ENCODE data around the gene PLXNA2. TPM values are rescaled to one million over a fixed set of nuclear protein-coding genes. Genes with fewer than 3 reads are reported as not detected.

PLXNA2 gene
- total RNA-seq, 1 experiment from 2014 or later, result 8.7 TPM

DNA sequence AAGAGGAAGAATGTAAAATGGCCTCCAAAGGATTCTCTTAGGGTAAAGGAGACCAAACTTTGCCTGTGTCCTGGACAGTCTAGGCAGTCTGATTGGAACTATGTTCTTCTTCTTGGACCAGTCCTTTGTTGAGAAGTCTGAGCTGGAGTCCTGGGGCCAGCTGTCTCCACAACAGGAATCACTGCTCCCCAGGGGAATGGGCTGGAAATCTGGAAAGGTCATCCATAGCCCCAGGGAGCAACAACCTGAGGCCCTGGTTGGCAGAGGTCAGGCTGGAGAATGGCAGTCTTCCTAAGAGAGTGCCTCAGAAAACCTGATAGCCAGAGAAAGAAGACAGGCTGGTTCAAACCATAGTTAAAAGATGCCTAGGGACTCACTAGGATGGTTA is 68.7 kb downstream of the PLXNA2 start:
- Histone ChIP-seq H3K4me1 (replicated peaks) (peaks cover 24% of the 10 kb centered on the region), H3K4me3 (no peak overlapping the region), H3K9me3 (replicated peaks) (no peaks in the 10 kb centered on the region), H3K36me3 (peaks cover 13% of the 10 kb centered on the region), H3K27me3 (replicated peaks) (no peaks in the 10 kb centered on the region), H3K27ac (no peak overlapping the region)
- no peak for DNase-seq (ENCODE audit: low read depth in 1 of 2, low spot score in 2 of 2)

DNA sequence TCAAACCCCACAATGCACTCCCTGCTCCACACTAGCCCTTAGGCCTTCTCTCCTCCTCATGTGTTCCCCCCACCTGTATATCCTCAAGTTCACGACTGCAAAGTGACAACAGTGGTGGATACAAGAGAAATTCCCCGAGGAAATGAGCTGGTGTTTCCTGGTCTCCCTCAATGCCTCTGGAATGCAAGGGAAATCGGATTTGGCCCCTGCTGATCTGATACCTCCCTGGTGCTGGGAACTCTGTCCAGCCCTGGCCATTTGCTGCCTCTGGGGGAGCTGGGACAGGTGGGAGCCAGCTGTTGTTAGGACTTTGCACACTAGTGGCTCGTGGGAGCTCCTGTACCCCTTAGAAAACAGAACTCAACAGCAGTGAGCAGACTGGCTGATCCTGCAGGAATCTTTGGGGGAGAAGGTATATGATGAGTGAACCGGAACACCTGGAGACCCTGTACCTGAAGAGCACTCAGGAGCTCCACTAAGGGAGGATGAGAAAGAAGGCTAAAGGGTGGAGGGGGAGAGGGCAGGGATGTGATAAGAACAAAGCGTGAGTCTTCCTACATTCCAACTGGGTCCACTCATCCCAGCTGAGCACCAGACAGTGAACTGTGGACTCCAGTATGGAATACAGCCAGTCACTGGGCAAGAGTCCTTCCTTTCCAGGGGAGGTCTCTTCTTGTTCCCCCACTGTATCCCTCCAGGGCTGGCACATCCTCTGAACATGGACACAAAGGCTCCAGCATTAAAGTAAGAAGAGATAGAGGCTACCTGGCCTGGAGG is 69.3 kb downstream of the PLXNA2 start:
- no peaks in the 10 kb centered on the region for H3K9me3 ChIP-seq (replicated peaks)
- no peak for DNase-seq (ENCODE audit: low read depth in 1 of 2, low spot score in 2 of 2)
- H3K4me3 ChIP-seq, result no peak overlapping the region
- H3K36me3 ChIP-seq, result peaks cover 13% of the 10 kb centered on the region
- H3K27me3 ChIP-seq (replicated peaks), result no peaks in the 10 kb centered on the region
- H3K27ac ChIP-seq, result no peak overlapping the region
- peaks cover 30% of the 10 kb centered on the region for H3K4me1 ChIP-seq (replicated peaks)

- no peaks in the 10 kb centered on the region for H3K27me3 ChIP-seq (replicated peaks)
- no peak for DNase-seq (ENCODE audit: low read depth in 1 of 2, low spot score in 2 of 2)
- H3K4me3 ChIP-seq, result no peak overlapping the region
- no peak overlapping the region for H3K27ac ChIP-seq
- H3K9me3 ChIP-seq (replicated peaks), result no peaks in the 10 kb centered on the region
- H3K36me3 ChIP-seq, result peaks cover 13% of the 10 kb centered on the region
- peaks cover 30% of the 10 kb centered on the region for H3K4me1 ChIP-seq (replicated peaks)
These were observed 70.0 kb downstream of the PLXNA2 start for GRCh38 chr1:208174200-208174599.

DNA sequence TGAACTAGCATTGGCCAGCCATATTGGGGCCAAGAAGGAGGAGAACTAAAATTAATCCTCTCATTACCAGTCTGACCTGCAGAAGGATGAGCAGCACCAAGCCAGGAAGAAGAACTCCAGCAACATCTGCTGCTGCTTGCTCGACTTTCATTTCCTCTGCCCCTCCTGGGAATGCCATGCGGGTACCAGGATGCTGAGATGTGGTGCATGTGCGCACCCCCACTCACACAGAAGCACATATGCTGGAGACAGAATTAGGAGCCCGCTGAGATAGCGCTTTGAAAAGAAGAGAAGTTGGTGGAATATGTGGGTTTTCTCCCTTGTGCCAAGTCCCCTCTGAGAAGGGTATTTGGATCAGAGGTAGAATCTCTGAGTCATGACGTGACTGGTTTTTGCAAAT is 70.4 kb downstream of the PLXNA2 start:
- Histone ChIP-seq H3K36me3 (peaks cover 13% of the 10 kb centered on the region), H3K27ac (no peak overlapping the region), H3K4me3 (no peak overlapping the region), H3K27me3 (replicated peaks) (no peaks in the 10 kb centered on the region), H3K9me3 (replicated peaks) (no peaks in the 10 kb centered on the region), H3K4me1 (replicated peaks) (peaks cover 30% of the 10 kb centered on the region)
- no peak for DNase-seq (ENCODE audit: low read depth in 1 of 2, low spot score in 2 of 2)

- DNase-seq (ENCODE audit: low read depth in 1 of 2, low spot score in 2 of 2), result no peak
- Histone ChIP-seq H3K27ac (no peak overlapping the region), H3K4me3 (no peak overlapping the region), H3K9me3 (replicated peaks) (no peaks in the 10 kb centered on the region), H3K36me3 (peaks cover 13% of the 10 kb centered on the region), H3K4me1 (replicated peaks) (peaks cover 20% of the 10 kb centered on the region), H3K27me3 (replicated peaks) (no peaks in the 10 kb centered on the region)
These were observed 71.6 kb downstream of the PLXNA2 start for GRCh38 chr1:208172423-208173145.

DNA sequence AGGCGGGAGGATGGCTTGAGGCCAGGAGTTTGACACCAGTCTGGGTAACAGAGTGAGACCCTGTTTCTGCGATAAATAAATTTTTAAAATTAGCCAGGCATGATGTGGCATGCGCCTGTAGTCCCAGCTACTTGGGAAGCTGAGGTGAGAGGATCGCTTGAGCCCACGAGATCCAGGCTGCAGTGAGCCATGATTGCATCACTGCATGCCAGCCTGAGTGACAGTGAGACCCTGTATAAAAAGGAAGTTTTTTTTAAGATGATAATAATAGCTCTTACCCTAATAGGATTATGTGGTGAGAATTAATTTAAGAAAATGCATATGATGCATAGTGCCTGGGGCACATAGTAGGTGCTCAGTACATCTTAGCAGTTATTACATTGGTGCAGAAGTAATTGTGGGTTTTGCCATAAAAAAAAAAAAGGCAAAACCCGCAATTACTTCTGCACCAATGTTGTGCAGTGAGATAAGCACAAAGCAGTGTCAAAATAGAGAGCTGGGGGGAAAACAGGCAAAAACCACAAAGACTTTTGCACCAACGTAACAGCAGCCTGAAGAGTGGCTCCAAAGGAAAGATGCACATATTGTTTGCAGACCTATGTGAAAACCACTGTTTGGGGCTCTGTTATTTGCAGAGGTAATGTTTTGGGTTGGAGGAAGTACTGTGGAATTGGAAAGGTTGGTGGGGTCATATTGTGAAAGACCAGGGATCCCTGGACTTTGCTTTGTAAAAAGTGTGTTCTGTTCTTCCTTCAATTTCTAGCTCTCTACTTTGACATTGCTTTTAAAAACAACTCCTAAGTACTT is 72.4 kb downstream of the PLXNA2 start:
- Histone ChIP-seq H3K27ac (no peak overlapping the region), H3K27me3 (replicated peaks) (no peaks in the 10 kb centered on the region), H3K4me3 (no peak overlapping the region), H3K4me1 (replicated peaks) (peaks cover 21% of the 10 kb centered on the region), H3K9me3 (replicated peaks) (no peaks in the 10 kb centered on the region), H3K36me3 (peaks cover 13% of the 10 kb centered on the region)
- DNase-seq (ENCODE audit: low read depth in 1 of 2, low spot score in 2 of 2), result no peak

GRCh38 chr1:208170252-208170651 is 73.9 kb downstream of the PLXNA2 start:
- peaks cover 27% of the 10 kb centered on the region for H3K4me1 ChIP-seq (replicated peaks)
- H3K9me3 ChIP-seq (replicated peaks), result no peaks in the 10 kb centered on the region
- no peak overlapping the region for H3K27ac ChIP-seq
- H3K36me3 ChIP-seq, result peaks cover 12% of the 10 kb centered on the region
- DNase-seq (ENCODE audit: low read depth in 1 of 2, low spot score in 2 of 2), result peak; percentile 32 to 52
- H3K27me3 ChIP-seq (replicated peaks), result no peaks in the 10 kb centered on the region
- no peak overlapping the region for H3K4me3 ChIP-seq

DNA sequence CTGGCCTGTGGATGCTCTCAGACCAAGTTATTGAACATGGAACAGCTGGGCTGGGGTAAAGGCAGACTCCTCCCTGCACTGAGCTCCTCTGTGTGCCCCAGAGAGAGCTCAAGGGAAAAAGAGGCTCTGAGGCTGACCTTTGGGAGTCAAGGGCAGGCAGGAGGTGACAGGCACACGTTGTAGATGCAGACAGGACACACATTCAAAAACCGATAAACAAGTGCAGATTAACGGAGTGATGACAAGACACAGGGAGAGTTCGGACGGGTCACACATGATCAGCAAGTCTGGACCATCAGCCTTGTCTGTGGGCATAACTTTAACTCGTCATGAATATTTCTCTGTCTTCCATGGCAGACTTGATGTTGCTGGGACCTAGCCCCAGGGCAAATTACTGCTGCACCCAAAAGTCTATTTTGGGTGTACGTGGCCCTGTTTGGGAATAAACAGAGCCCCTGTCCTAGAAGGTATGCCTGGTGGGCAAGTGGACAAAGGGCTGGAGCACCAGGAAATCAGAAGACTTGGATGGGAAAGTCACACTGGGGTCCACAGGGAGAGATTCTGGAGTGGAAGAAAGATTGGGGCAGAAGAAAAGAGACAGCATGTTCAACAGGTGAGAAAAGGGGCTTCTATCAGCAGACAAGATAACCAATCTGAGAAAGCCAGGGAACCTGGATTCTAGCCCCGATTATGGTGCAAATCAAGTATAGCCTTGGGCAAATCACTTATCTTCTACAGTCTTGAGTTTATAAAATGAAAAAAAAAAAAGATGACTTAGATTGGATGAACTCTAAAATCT is 74.9 kb downstream of the PLXNA2 start:
- no peak for DNase-seq (ENCODE audit: low read depth in 1 of 2, low spot score in 2 of 2)
- Histone ChIP-seq H3K9me3 (replicated peaks) (no peaks in the 10 kb centered on the region), H3K36me3 (peaks cover 6% of the 10 kb centered on the region; the same call in 1 of the 2 replicates), H3K27me3 (replicated peaks) (no peaks in the 10 kb centered on the region), H3K27ac (no peak overlapping the region), H3K4me3 (no peak overlapping the region), H3K4me1 (replicated peaks) (peaks cover 19% of the 10 kb centered on the region)

DNA sequence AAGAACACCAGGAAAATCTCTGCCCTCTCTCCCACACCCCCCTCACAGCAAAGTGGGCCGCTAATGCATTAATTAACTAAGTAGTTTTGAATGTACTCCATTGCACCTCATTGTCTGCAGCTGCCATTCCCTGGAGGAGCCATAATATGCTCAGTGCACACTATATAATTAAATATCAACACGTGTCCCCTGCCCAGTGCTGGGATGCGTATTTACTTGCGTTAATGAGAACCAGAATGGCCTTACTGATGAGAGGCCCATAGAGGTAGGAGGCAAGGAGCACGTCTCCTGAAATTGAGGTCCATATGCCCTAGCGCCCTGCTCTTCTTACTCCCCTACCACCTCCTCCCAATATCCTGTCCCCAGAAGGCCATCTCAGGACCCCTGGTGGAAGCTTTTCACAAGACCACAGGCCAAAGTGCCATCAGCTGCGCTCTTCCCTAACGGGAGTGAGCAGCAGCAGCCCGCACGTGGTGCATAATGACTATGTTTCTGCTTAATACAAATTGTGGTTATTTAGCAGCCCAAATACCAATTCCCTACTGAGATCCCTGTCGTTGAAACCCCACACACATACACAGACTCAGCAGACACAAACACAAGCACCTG is 76.8 kb downstream of the PLXNA2 start:
- Histone ChIP-seq H3K9me3 (replicated peaks) (no peaks in the 10 kb centered on the region), H3K27me3 (replicated peaks) (no peaks in the 10 kb centered on the region), H3K4me1 (replicated peaks) (peaks cover 19% of the 10 kb centered on the region), H3K36me3 (peaks cover 6% of the 10 kb centered on the region), H3K27ac (no peak overlapping the region), H3K4me3 (no peak overlapping the region)
- DNase-seq (ENCODE audit: low read depth in 1 of 2, low spot score in 2 of 2), result no peak

DNA sequence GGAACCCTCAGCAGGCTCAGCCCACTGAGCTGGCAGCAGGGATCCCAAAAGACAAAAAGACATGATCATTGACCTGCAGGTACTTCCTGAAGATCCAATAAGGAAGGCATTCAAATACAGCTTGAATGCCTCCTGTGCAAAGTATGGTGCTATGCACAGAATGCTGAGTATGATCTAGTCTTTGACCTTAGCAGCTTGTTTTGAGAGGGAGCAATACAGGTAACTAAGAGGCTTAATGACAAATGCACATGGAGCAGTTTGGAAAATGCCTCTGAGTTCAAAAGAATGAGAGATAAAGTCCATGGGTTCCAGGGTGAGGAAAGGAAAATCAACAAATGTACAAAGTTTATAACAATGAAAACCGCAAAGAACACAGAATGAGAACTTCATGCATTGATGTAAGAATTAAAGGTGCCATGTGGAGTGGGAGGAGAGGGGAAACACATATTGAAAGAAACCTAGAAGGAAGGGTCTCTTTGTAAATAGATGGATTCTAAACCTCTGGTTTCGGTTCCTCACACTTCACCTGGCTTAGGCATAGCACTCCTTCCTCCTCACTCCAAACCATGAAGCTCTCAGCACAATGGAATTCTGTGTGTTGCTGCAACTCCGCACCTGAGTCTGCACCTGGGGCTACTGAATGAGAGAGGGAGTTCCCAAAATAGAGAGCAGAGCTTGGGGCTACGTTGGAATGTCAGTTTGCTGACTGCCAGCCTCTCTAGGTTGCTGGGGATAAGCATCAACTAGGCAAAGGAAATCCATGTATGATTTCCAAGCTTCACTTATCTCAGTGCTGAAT is 77.6 kb downstream of the PLXNA2 start:
- Histone ChIP-seq H3K4me3 (no peak overlapping the region), H3K4me1 (replicated peaks) (peaks cover 19% of the 10 kb centered on the region), H3K36me3 (peaks cover 6% of the 10 kb centered on the region), H3K27me3 (replicated peaks) (no peaks in the 10 kb centered on the region), H3K27ac (no peak overlapping the region), H3K9me3 (replicated peaks) (no peaks in the 10 kb centered on the region)
- no peak for DNase-seq (ENCODE audit: low read depth in 1 of 2, low spot score in 2 of 2)

- Histone ChIP-seq H3K27me3 (replicated peaks) (no peaks in the 10 kb centered on the region), H3K27ac (no peak overlapping the region), H3K4me3 (no peak overlapping the region), H3K4me1 (replicated peaks) (peaks cover 19% of the 10 kb centered on the region), H3K9me3 (replicated peaks) (no peaks in the 10 kb centered on the region), H3K36me3 (peaks cover 6% of the 10 kb centered on the region)
- DNase-seq (ENCODE audit: low read depth in 1 of 2, low spot score in 2 of 2), result no peak
These were observed 78.5 kb downstream of the PLXNA2 start for GRCh38 chr1:208165659-208166058.

DNA sequence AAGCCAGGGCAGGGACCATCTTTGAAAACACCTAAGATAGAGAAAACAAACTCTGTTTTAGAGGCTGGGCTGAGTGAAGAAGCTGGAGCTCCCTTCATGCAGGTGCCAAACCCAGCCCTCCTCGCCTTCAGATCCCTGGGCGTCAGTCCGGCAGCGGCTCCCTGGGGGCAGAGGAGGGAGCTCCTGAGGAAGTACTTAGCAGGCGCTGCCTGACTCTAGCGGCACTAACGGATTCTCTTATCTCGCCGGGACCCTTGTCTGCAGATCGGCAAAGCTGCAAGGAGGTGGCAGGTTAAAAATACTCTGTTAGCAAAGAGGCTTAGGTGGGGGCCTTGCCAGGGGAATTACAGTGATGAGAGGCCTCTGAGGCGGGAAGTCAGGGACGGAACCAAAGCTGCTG is 79.6 kb downstream of the PLXNA2 start:
- no peaks in the 10 kb centered on the region for H3K9me3 ChIP-seq (replicated peaks)
- DNase-seq (ENCODE audit: low read depth in 1 of 2, low spot score in 2 of 2), result no peak
- H3K4me3 ChIP-seq, result no peak overlapping the region
- H3K27ac ChIP-seq, result no peak overlapping the region
- peaks cover 11% of the 10 kb centered on the region for H3K4me1 ChIP-seq (replicated peaks)
- H3K36me3 ChIP-seq, result peaks cover 6% of the 10 kb centered on the region
- no peaks in the 10 kb centered on the region for H3K27me3 ChIP-seq (replicated peaks)

All from SJSA1 (cell line).